K562 (cell line): ENCODE data around the gene GET3. TPM values are rescaled to one million over a fixed set of nuclear protein-coding genes. Genes with fewer than 3 reads are reported as not detected.

Experiments used
- ATAC-seq: fragments of 200-7000 bp; cut with Tn5 transposase; 3 replicates; pipeline ENCODE4 v1.9.1; 2020; ENCODE audit warnings: moderate library complexity
- BruUV-seq: library from RNA; stranded (reverse); fragments of 400-500 nt; replicated peaks from 2 replicates; lab custom pipeline; 2021; lab: Mats Ljungman, UMichigan
- CTCF ChIA-PET: fragments of 300-600 bp; formaldehyde crosslinking; extraction: SDS; loops from one replicate; lab custom pipeline; 2021; ENCODE audit warnings: low intra/inter-chr PET ratio; lab: Yijun Ruan, JAX
- POLR2A ChIA-PET: fragments of 300-600, 350-650 bp; sonication (Branson Sonifier 250); formaldehyde crosslinking; extraction: SDS; loops from one replicate; lab custom pipeline; 2021; ENCODE audit warnings: antibody characterized with exemption, inconsistent platforms; lab: Yijun Ruan, JAX
- DNase-seq, 4 experiments: peaks; one replicate each; pipeline versions ENCODE4 v3.0.0 to v3.0.0-alpha.2; 2011 to 2018; ENCODE audit warnings: low spot score in 3 of 4, mixed read lengths in 3 of 4; ENCODE audit errors: extremely low read depth in 1 of 4
- FAIRE-seq: peaks from 2 replicates; lab custom pipeline; 2011; peaks lifted over from hg19 to GRCh38; lab: Jason Lieb, UNC
- H2AFZ ChIP-seq: 2 replicates; pipeline ENCODE4 v1.6.0; 2011; ENCODE audit warnings: low read depth, low read length, control low read depth, inconsistent platforms
- H3K27ac ChIP-seq: fragments of 200-600 bp; 3 replicates; pipeline ENCODE4 v1.8.0; 2011; ENCODE audit warnings: low read depth, mild to moderate bottlenecking, control low read depth, inconsistent platforms, low read length, moderate library complexity, mixed read lengths; ENCODE audit errors: extremely low read depth
- H3K27me3 ChIP-seq, 2 experiments: fragments of 300-600 bp in 1 of 2; 2 replicates in 1 of 2; 3 replicates in 1 of 2; pipeline versions ENCODE4 v1.6.0 to v1.8.0; 2011; ENCODE audit warnings: inconsistent platforms in 2 of 2, low read length in 2 of 2, mild to moderate bottlenecking in 1 of 2, mixed read lengths in 1 of 2, moderate library complexity in 1 of 2; ENCODE audit not compliant: control insufficient read depth in 2 of 2, insufficient read depth in 2 of 2
- H3K36me3 ChIP-seq: fragments of 300-600 bp; 3 replicates; pipeline ENCODE4 v1.8.0; 2011; ENCODE audit warnings: mild to moderate bottlenecking, low read length, inconsistent platforms; ENCODE audit not compliant: control insufficient read depth, insufficient read depth
- H3K4me1 ChIP-seq, 2 experiments: fragments of 200-600 bp in 1 of 2; replicated peaks in 1 of 2; 2 replicates in 1 of 2; 3 replicates in 1 of 2; pipeline versions ENCODE4 v1.5.1 to v1.8.0; 2011; ENCODE audit warnings: inconsistent platforms in 2 of 2, low read length in 2 of 2, mild to moderate bottlenecking in 1 of 2, mixed read lengths in 1 of 2, moderate library complexity in 1 of 2; ENCODE audit not compliant: control insufficient read depth in 2 of 2, insufficient read depth in 2 of 2
- H3K4me2 ChIP-seq: 2 replicates; pipeline ENCODE4 v1.6.1; 2011; ENCODE audit warnings: low read length, control low read depth, inconsistent platforms, mixed read lengths; ENCODE audit not compliant: insufficient read depth
- H3K4me3 ChIP-seq: fragments of 200-600 bp; sonication (generic), shearing (Covaris generic); 2 replicates; pipeline ENCODE4 v1.5.1; 2016; ENCODE audit warnings: control low read depth, inconsistent platforms
- H3K79me2 ChIP-seq: fragments of 200-600 bp; 3 replicates; pipeline ENCODE4 v1.8.0; 2011; ENCODE audit warnings: low read length, inconsistent platforms; ENCODE audit not compliant: control insufficient read depth, insufficient read depth
- H3K9ac ChIP-seq, 2 experiments: 2 replicates each; pipeline versions ENCODE4 v1.6.0 to v1.6.1; 2011; ENCODE audit warnings: low read depth in 2 of 2, low read length in 2 of 2, control low read depth in 1 of 2, inconsistent platforms in 1 of 2, mild to moderate bottlenecking in 1 of 2, mixed read lengths in 1 of 2; ENCODE audit not compliant: insufficient read depth in 1 of 2
- H3K9me1 ChIP-seq: one replicate; pipeline ENCODE4 v1.6.0; 2011; ENCODE audit warnings: inconsistent platforms, mild to moderate bottlenecking, low read length, moderate library complexity; ENCODE audit not compliant: control insufficient read depth, insufficient read depth
- H3K9me3 ChIP-seq: replicated peaks from 2 replicates; pipeline ENCODE4 v1.5.1; 2011; ENCODE audit warnings: low read depth, low read length, inconsistent platforms; ENCODE audit not compliant: control insufficient read depth, insufficient read depth
- H4K20me1 ChIP-seq: replicated peaks from 2 replicates; pipeline ENCODE4 v1.6.1; 2011; ENCODE audit warnings: low read length, inconsistent platforms, mixed read lengths; ENCODE audit not compliant: control insufficient read depth, insufficient read depth
- CBX3 ChIP-seq, 2 experiments: IDR thresholded peaks; 1 replicate in 1 of 2; 2 replicates in 1 of 2; pipeline ENCODE4 v1.6.1; 2012; ENCODE audit warnings: inconsistent platforms in 2 of 2, low read length in 2 of 2, borderline replicate concordance in 1 of 2, control low read depth in 1 of 2
- DNMT1 ChIP-seq: fragments of 450-650 bp; IDR thresholded peaks from 2 replicates; pipeline ENCODE4 v1.6.1; 2016; ENCODE audit warnings: antibody characterized with exemption, mild to moderate bottlenecking
- FOSL1 ChIP-seq: fragments of 200-800 bp; sonication (Bioruptor generic); conservative IDR thresholded peaks from 2 replicates; pipeline ENCODE4 v1.6.1; 2016; ENCODE audit warnings: missing genetic modification characterization, missing compliant biosample characterization
- GABPB2 ChIP-seq: fragments of 250-450 bp; sonication (Bioruptor Pico); conservative IDR thresholded peaks from 2 replicates; pipeline ENCODE4 v1.5.1; 2021; ENCODE audit warnings: mild to moderate bottlenecking
- HSF4 ChIP-seq: fragments of 250-450 bp; sonication (Bioruptor Pico); IDR thresholded peaks from 2 replicates; pipeline ENCODE4 v2.1.2; 2022; ENCODE audit warnings: mild to moderate bottlenecking, moderate library complexity, borderline replicate concordance
- KLF1 ChIP-seq: fragments of 450-650 bp; IDR thresholded peaks from 2 replicates; pipeline ENCODE4 v1.6.1; 2016; ENCODE audit warnings: missing genetic modification characterization, missing compliant biosample characterization
- POLR2G ChIP-seq: fragments of 200-400 bp; formaldehyde crosslinking; IDR thresholded peaks from 2 replicates; pipeline ENCODE4 v1.6.1; 2017; ENCODE audit warnings: low read depth, mild to moderate bottlenecking, antibody characterized with exemption, low read length, moderate library complexity
- PRPF4 ChIP-seq: fragments of 200-400 bp; formaldehyde crosslinking; IDR thresholded peaks from one replicate; pipeline ENCODE4 v1.6.1; 2017; ENCODE audit warnings: low read length, low read depth, mild to moderate bottlenecking; ENCODE audit not compliant: insufficient read depth, poor library complexity, severe bottlenecking
- PYGO2 ChIP-seq: fragments of 450-650 bp; IDR thresholded peaks from 2 replicates; pipeline ENCODE4 v1.6.1; 2016; ENCODE audit warnings: mild to moderate bottlenecking, missing genetic modification characterization, moderate library complexity, missing compliant biosample characterization
- RBFOX2 ChIP-seq: fragments of 200-400 bp; formaldehyde crosslinking; IDR thresholded peaks from 2 replicates; pipeline ENCODE4 v1.6.1; 2017; ENCODE audit warnings: low read depth, mild to moderate bottlenecking, low read length, moderate library complexity
- SMAD1 ChIP-seq: fragments of 150-350 bp; IDR thresholded peaks from 2 replicates; pipeline ENCODE4 v1.6.1; 2014; ENCODE audit warnings: low read length, low read depth; ENCODE audit not compliant: partially characterized antibody
- SOX6 ChIP-seq: fragments of 450-650 bp; IDR thresholded peaks from 2 replicates; pipeline ENCODE4 v1.6.1; 2014; ENCODE audit warnings: mild to moderate bottlenecking
- ZNF134 ChIP-seq: fragments of 250-450 bp; sonication (Bioruptor Pico); conservative IDR thresholded peaks from 2 replicates; pipeline ENCODE4 v1.4.0; 2020
- WGBS: fragments of 100-300 bp; shearing (Covaris generic); methylation state at CpG from one replicate; pipeline ENCODE4 v1.1.6; 2016; ENCODE audit warnings: low coverage, mixed read lengths; ENCODE audit not compliant: insufficient coverage; ENCODE audit errors: missing lambda C conversion rate; 5-methylcytosine and 5-hydroxymethylcytosine counted together
- in situ Hi-C: fragments of 300-500 bp; cut with MboI; formaldehyde crosslinking; loops from 4 replicates; pipeline ENCODE4 v1.15.0; 2018; ENCODE audit warnings: inconsistent platforms, mixed read lengths
- intact Hi-C: fragments of 100-400 bp; cut with micrococcal nuclease; formaldehyde crosslinking; loops from 2 replicates; pipeline ENCODE4 v1.14.2; 2022
- polyA plus RNA-seq, 8 experiments: library from polyadenylated mRNA; depleted of rRNA in 4 of 8; stranded (reverse) in 5 of 8; unstranded in 3 of 8; fragments of >200 nt; fragmentation: Nextera tagmentation in 2 of 8; fragmentation: Illumina TruSeq in 1 of 8; extraction: Ambion mirVana in 2 of 8; extraction: Trizol in 1 of 8; gene quantifications; 2 replicates each; pipeline versions ENCODE4 v1.2.1 to v1.2.3, GENCODE V29; 2011 to 2014; ENCODE audit warnings: inconsistent platforms in 1 of 8, missing spikeins in 1 of 8
- total RNA-seq, 7 experiments: library from RNA; depleted of rRNA in 6 of 7; stranded (reverse); fragments of >200 nt in 6 of 7; fragmentation: Illumina TruSeq in 2 of 7; extraction: Trizol in 2 of 7; gene quantifications; 2 replicates each; pipeline versions ENCODE4 v1.2.1 to v1.2.3, GENCODE V29; 2011 to 2021; ENCODE audit warnings: low replicate concordance in 1 of 7
- TF ChIP-seq, protein P1 (sequence below): fragments of 200-400 bp; formaldehyde crosslinking; IDR thresholded peaks from 2 replicates; pipeline ENCODE4 v1.6.1; 2017; ENCODE audit warnings: mild to moderate bottlenecking, low read depth, low read length, moderate library complexity
- TF ChIP-seq, protein P2 (sequence below): fragments of 250-450 bp; sonication (Bioruptor Pico); IDR thresholded peaks from 2 replicates; pipeline ENCODE4 v1.5.0; 2020; ENCODE audit warnings: mild to moderate bottlenecking

Gene GET3
- total and polyA plus RNA-seq, 9 of the 15 experiments (the other 6 are each of a cell fraction or from before 2014, with no cell fraction given), result 8.3 to 83.5 (median 51.8) TPM

DNA sequence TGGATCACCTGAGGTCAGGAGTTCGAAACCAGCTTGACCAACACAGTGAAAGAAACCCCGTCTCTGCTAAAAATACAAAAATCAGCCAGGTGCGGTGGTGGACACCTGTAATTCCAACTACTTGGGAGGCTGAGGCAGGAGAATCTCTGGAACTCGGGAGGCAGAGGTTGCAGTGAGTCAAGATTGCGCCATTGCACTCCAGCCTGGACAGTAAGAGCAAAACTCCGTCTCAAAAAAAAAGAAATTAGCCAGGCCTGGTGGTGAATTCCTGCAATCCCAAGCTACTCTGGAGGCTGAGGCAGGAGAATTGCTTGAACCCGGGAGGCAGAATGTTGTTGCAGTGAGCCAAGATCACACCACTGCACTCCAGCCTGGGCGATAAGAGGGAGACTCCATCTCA is 28.7 kb upstream of the GET3 start (continued):
- TF ChIP-seq, protein P1, sequence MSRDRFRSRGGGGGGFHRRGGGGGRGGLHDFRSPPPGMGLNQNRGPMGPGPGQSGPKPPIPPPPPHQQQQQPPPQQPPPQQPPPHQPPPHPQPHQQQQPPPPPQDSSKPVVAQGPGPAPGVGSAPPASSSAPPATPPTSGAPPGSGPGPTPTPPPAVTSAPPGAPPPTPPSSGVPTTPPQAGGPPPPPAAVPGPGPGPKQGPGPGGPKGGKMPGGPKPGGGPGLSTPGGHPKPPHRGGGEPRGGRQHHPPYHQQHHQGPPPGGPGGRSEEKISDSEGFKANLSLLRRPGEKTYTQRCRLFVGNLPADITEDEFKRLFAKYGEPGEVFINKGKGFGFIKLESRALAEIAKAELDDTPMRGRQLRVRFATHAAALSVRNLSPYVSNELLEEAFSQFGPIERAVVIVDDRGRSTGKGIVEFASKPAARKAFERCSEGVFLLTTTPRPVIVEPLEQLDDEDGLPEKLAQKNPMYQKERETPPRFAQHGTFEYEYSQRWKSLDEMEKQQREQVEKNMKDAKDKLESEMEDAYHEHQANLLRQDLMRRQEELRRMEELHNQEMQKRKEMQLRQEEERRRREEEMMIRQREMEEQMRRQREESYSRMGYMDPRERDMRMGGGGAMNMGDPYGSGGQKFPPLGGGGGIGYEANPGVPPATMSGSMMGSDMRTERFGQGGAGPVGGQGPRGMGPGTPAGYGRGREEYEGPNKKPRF, result no peak
- TF ChIP-seq CBX3 (IDR thresholded peaks at IDR 0.05; ENCODE audit: borderline replicate concordance in 1 of 2, low read length in 2 of 2) (no peak), GABPB2 (no peak), KLF1 (tag) (no peak)

DNA sequence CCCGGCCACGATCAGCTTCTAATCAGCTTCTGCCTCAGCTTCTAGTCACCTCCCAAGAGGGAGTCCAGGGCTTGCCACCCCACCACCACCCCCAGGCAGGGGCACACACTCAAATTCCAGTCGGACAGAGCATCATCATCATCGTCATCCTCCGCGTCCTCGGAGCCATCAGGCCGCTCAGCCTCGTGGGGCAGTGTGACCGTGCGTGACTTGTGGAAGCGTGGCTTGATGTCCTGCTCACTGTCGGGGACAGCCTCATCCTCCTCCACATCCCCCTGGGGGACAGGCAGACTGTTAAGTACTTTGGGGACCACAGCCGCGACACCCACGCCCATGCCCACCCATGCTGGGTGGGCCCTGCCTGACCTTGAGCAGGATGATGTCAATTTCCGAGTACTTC is 26.1 kb upstream of the GET3 start:
- no TSS peak for BruUV-seq
- ATAC-seq (no peak), FAIRE-seq (no peak), DNase-seq (no peak)
- no peak overlapping the region for H2AFZ ChIP-seq
- POLR2A ChIA-PET, result interaction anchor here (0.7 kb wide), 1 partner anchor 136 kb away, joined by 3 read pairs; no protein-coding TSS in a partner anchor
- H3K9me3 ChIP-seq, result no peaks in the 10 kb centered on the region
- H3K27ac ChIP-seq, result no peak overlapping the region
- TF ChIP-seq FOSL1 (tag), result no peak
- TF ChIP-seq SMAD1, result no peak
- TF ChIP-seq ZNF134, result no peak
- peak; percentile 48; the same call in 1 of the 2 replicates for TF ChIP-seq RBFOX2
- no peak for TF ChIP-seq SOX6
- TF ChIP-seq, protein P2, sequence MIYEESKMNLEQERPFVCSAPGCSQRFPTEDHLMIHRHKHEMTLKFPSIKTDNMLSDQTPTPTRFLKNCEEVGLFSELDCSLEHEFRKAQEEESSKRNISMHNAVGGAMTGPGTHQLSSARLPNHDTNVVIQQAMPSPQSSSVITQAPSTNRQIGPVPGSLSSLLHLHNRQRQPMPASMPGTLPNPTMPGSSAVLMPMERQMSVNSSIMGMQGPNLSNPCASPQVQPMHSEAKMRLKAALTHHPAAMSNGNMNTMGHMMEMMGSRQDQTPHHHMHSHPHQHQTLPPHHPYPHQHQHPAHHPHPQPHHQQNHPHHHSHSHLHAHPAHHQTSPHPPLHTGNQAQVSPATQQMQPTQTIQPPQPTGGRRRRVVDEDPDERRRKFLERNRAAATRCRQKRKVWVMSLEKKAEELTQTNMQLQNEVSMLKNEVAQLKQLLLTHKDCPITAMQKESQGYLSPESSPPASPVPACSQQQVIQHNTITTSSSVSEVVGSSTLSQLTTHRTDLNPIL (CRISPR knock-in tag), result no peak
- TF ChIP-seq HSF4 (CRISPR knock-in tag), result no peak
- peak; percentile 25; the same call in 1 of the 2 replicates for TF ChIP-seq POLR2G
- TF ChIP-seq PYGO2 (tag), result no peak
- no peak for TF ChIP-seq PRPF4
- no peak for TF ChIP-seq DNMT1
- H3K9me1 ChIP-seq, result peaks cover 7% of the 10 kb centered on the region
- peaks cover 14% of the 10 kb centered on the region; the same call in 2 of the 3 replicates for H3K79me2 ChIP-seq
- H3K4me3 ChIP-seq, result no peak overlapping the region
- intact Hi-C loops (no loop called here), in situ Hi-C loops (loop anchor here (5.0 kb wide), 1 partner anchor 86 kb away; no protein-coding TSS in a partner anchor)
- no peaks in the 10 kb centered on the region; the same call in 1 of the 2 replicates for H4K20me1 ChIP-seq
- CTCF ChIA-PET, result no interaction called here
- H3K4me2 ChIP-seq, result no peak overlapping the region
- peaks cover 88% of the 10 kb centered on the region for H3K36me3 ChIP-seq
- WGBS, result 94% methylated on average over 17 of the region's 17 CpGs
- H3K27me3 ChIP-seq, result no peaks in the 10 kb centered on the region
- peaks cover 0 to 17% of the 10 kb centered on the region in 2 experiments; a peak in 1 of 5 replicates for H3K4me1 ChIP-seq
- no peak overlapping the region for H3K9ac ChIP-seq
